Trophoblast cell (in vitro differentiated cells and primary cell): ENCODE measurements around the gene CYB561D1.
A peak's percentile ranks its signal among the peaks of the same experiment; 100 is the strongest.

Experiments used
- DNase-seq, 2 donors: peaks; one replicate each; pipeline ENCODE4 v3.0.0-alpha.2; 2016
- H2AFZ ChIP-seq: 2 replicates; pipeline ENCODE4 v1.6.1; 2013; ENCODE audit warnings: low read length, moderate library complexity, mild to moderate bottlenecking; ENCODE audit not compliant: insufficient read depth, poor library complexity
- H2AK5ac ChIP-seq: 2 replicates; pipeline ENCODE4 v1.6.1; 2013; ENCODE audit warnings: mild to moderate bottlenecking, low read length
- H2BK120ac ChIP-seq: 2 replicates; pipeline ENCODE4 v1.6.1; 2013; ENCODE audit warnings: low read length, mild to moderate bottlenecking, moderate library complexity; ENCODE audit not compliant: insufficient read depth, poor library complexity
- H2BK12ac ChIP-seq: 2 replicates; pipeline ENCODE4 v1.6.1; 2013; ENCODE audit warnings: mild to moderate bottlenecking, low read length, moderate library complexity
- H2BK5ac ChIP-seq: 2 replicates; pipeline ENCODE4 v1.6.1; 2013; ENCODE audit warnings: low read length, low read depth, moderate library complexity, mild to moderate bottlenecking; ENCODE audit not compliant: poor library complexity
- H3K14ac ChIP-seq: 2 replicates; pipeline ENCODE4 v1.6.1; 2013; ENCODE audit warnings: mild to moderate bottlenecking, low read length
- H3K18ac ChIP-seq: 2 replicates; pipeline ENCODE4 v1.6.1; 2013; ENCODE audit warnings: mild to moderate bottlenecking, low read length
- H3K23ac ChIP-seq: 2 replicates; pipeline ENCODE4 v1.6.1; 2013; ENCODE audit warnings: low read length
- H3K27ac ChIP-seq: 2 replicates; pipeline ENCODE4 v1.5.1; 2013; ENCODE audit warnings: low read depth, mild to moderate bottlenecking, inconsistent platforms, low read length, moderate library complexity
- H3K27me3 ChIP-seq: 2 replicates; pipeline ENCODE4 v1.6.1; 2013; ENCODE audit warnings: inconsistent platforms, mild to moderate bottlenecking, low read length, moderate library complexity; ENCODE audit not compliant: insufficient read depth
- H3K36me3 ChIP-seq, 2 experiments: 1 replicate in 1 of 2; 2 replicates in 1 of 2; pipeline ENCODE4 v1.6.1; 2013; ENCODE audit warnings: low read length in 2 of 2, mild to moderate bottlenecking in 2 of 2, moderate library complexity in 1 of 2; ENCODE audit not compliant: insufficient read depth in 2 of 2, control insufficient read depth in 1 of 2
- H3K4ac ChIP-seq: 2 replicates; pipeline ENCODE4 v1.6.1; 2013; ENCODE audit warnings: low read depth, mild to moderate bottlenecking, low read length, moderate library complexity
- H3K4me1 ChIP-seq, 2 experiments: 1 replicate in 1 of 2; 2 replicates in 1 of 2; pipeline ENCODE4 v1.6.1; 2013; ENCODE audit warnings: low read length in 2 of 2, mild to moderate bottlenecking in 2 of 2, moderate library complexity in 1 of 2; ENCODE audit not compliant: insufficient read depth in 2 of 2, control insufficient read depth in 1 of 2
- H3K4me2 ChIP-seq: 2 replicates; pipeline ENCODE4 v1.6.1; 2013; ENCODE audit warnings: inconsistent platforms, mild to moderate bottlenecking, low read length, moderate library complexity
- H3K4me3 ChIP-seq: 2 replicates; pipeline ENCODE4 v1.5.1; 2013; ENCODE audit warnings: mild to moderate bottlenecking, low read depth, low read length, inconsistent platforms
- H3K79me1 ChIP-seq: one replicate; pipeline ENCODE4 v1.6.1; 2013; ENCODE audit warnings: low read length
- H3K79me2 ChIP-seq: 2 replicates; pipeline ENCODE4 v1.6.1; 2013; ENCODE audit warnings: low read length, mild to moderate bottlenecking; ENCODE audit not compliant: control insufficient read depth, insufficient read depth, poor library complexity
- H3K9ac ChIP-seq: 2 replicates; pipeline ENCODE4 v1.6.1; 2013; ENCODE audit warnings: mild to moderate bottlenecking, low read length
- H3K9me3 ChIP-seq: 2 replicates; pipeline ENCODE4 v1.6.1; 2013; ENCODE audit warnings: low read depth, mild to moderate bottlenecking, control low read depth, inconsistent platforms, low read length; ENCODE audit not compliant: insufficient read depth
- H4K12ac ChIP-seq: 2 replicates; pipeline ENCODE4 v1.6.1; 2013; ENCODE audit warnings: low read depth, mild to moderate bottlenecking, low read length, moderate library complexity
- H4K8ac ChIP-seq: 2 replicates; pipeline ENCODE4 v1.6.1; 2013; ENCODE audit warnings: low read depth, mild to moderate bottlenecking, low read length, moderate library complexity
- H4K91ac ChIP-seq: one replicate; pipeline ENCODE4 v1.6.1; 2013; ENCODE audit warnings: low read depth, mild to moderate bottlenecking, low read length, moderate library complexity
- WGBS: extraction: QIAGEN DNeasy Blood & Tissue Kit; methylation state at CpG from one replicate; pipeline ENCODE4 v1.1.7; 2013; ENCODE audit warnings: missing lambda C conversion rate; ENCODE audit not compliant: insufficient read length, insufficient coverage; ENCODE audit errors: extremely low coverage; 5-methylcytosine and 5-hydroxymethylcytosine counted together

Gene CYB561D1

GRCh38 chr1:109543988-109544735 is 50.3 kb downstream of the CYB561D1 start:
- H3K4ac ChIP-seq, result no peak overlapping the region
- H3K79me2 ChIP-seq, result peaks cover 9% of the 10 kb centered on the region
- peaks cover 3 to 4% of the 10 kb centered on the region in 2 experiments for H3K4me1 ChIP-seq
- H2BK120ac ChIP-seq, result no peak overlapping the region
- no peak overlapping the region for H3K18ac ChIP-seq
- no peak overlapping the region for H4K91ac ChIP-seq
- H3K9ac ChIP-seq, result no peak overlapping the region
- H3K27ac ChIP-seq, result no peak overlapping the region
- WGBS, result no CpG with 5 or more reads among the region's 14 CpGs
- H3K9me3 ChIP-seq, result no peaks in the 10 kb centered on the region
- H3K14ac ChIP-seq, result no peak overlapping the region
- no peak overlapping the region for H2AFZ ChIP-seq
- H3K23ac ChIP-seq, result no peak overlapping the region
- no peak for DNase-seq
- peaks cover 6% of the 10 kb centered on the region for H3K79me1 ChIP-seq
- no peak overlapping the region for H2BK12ac ChIP-seq
- H3K36me3 ChIP-seq, result no peaks in the 10 kb centered on the region
- no peak overlapping the region for H4K12ac ChIP-seq
- no peak overlapping the region for H3K4me3 ChIP-seq
- no peak overlapping the region for H2BK5ac ChIP-seq
- no peaks in the 10 kb centered on the region for H3K27me3 ChIP-seq
- no peak overlapping the region for H3K4me2 ChIP-seq
- no peak overlapping the region for H4K8ac ChIP-seq
- no peak overlapping the region for H2AK5ac ChIP-seq

- Histone ChIP-seq H3K23ac (no peak overlapping the region), H3K4me3 (no peak overlapping the region), H2AFZ (peak overlapping the region; percentile 38), H3K9ac (no peak overlapping the region), H4K91ac (peak overlapping the region; percentile 45), H3K9me3 (no peaks in the 10 kb centered on the region), H3K27me3 (no peaks in the 10 kb centered on the region), H4K12ac (peak overlapping the region; percentile 70), H2BK5ac (no peak overlapping the region), H3K36me3 (no peaks in the 10 kb centered on the region), H3K27ac (no peak overlapping the region), H3K79me1 (peaks cover 6% of the 10 kb centered on the region), H3K14ac (peak overlapping the region; percentile 6), H3K79me2 (peaks cover 9% of the 10 kb centered on the region), H3K18ac (no peak overlapping the region), H4K8ac (peak overlapping the region; percentile 72), H2AK5ac (no peak overlapping the region), H2BK12ac (no peak overlapping the region), H3K4ac (no peak overlapping the region), H3K4me1 (peaks cover 3 to 5% of the 10 kb centered on the region in 2 experiments), H2BK120ac (no peak overlapping the region), H3K4me2 (peak overlapping the region; percentile 11)
- WGBS, result no CpG with 5 or more reads among the region's 5 CpGs
- DNase-seq, result peak; percentile 81 to 97
Observed at GRCh38 chr1:109546311-109547109, 52.6 kb downstream of the CYB561D1 start.

GRCh38 chr1:109547463-109548320 is 53.8 kb downstream of the CYB561D1 start:
- peak overlapping the region; percentile 28 for H3K27ac ChIP-seq
- peak overlapping the region; percentile 14 for H2BK5ac ChIP-seq
- no CpG with 5 or more reads among the region's 22 CpGs for WGBS
- peak overlapping the region; percentile 82 for H3K4me2 ChIP-seq
- peak overlapping the region; percentile 3 for H2AFZ ChIP-seq
- H4K8ac ChIP-seq, result peak overlapping the region; percentile 62
- peak overlapping the region; percentile 0 for H3K4ac ChIP-seq
- peak overlapping the region; percentile 4 for H4K91ac ChIP-seq
- no peak overlapping the region for H3K23ac ChIP-seq
- H3K14ac ChIP-seq, result no peak overlapping the region
- H3K36me3 ChIP-seq, result no peaks in the 10 kb centered on the region
- no peak overlapping the region for H3K18ac ChIP-seq
- H3K4me1 ChIP-seq, result peaks cover 3 to 5% of the 10 kb centered on the region in 2 experiments
- H3K79me1 ChIP-seq, result peaks cover 6% of the 10 kb centered on the region
- H3K4me3 ChIP-seq, result peak overlapping the region; percentile 75
- no peak overlapping the region for H2AK5ac ChIP-seq
- peak overlapping the region; percentile 15 for H2BK120ac ChIP-seq
- peaks cover 9% of the 10 kb centered on the region for H3K79me2 ChIP-seq
- peak in 1 of 2 donors; percentile 43 for DNase-seq
- no peaks in the 10 kb centered on the region for H3K9me3 ChIP-seq
- H2BK12ac ChIP-seq, result no peak overlapping the region
- H3K27me3 ChIP-seq, result no peaks in the 10 kb centered on the region
- H3K9ac ChIP-seq, result peak overlapping the region; percentile 87
- peak overlapping the region; percentile 8 for H4K12ac ChIP-seq
